ENCODE results near the gene KLF12. TPM values are rescaled to one million over a fixed set of nuclear protein-coding genes. Genes with fewer than 3 reads are reported as not detected.

The KLF12 gene
- polyA plus RNA-seq, 3 donors: 0.04 to 1.3 (median 0.38) TPM

DNA sequence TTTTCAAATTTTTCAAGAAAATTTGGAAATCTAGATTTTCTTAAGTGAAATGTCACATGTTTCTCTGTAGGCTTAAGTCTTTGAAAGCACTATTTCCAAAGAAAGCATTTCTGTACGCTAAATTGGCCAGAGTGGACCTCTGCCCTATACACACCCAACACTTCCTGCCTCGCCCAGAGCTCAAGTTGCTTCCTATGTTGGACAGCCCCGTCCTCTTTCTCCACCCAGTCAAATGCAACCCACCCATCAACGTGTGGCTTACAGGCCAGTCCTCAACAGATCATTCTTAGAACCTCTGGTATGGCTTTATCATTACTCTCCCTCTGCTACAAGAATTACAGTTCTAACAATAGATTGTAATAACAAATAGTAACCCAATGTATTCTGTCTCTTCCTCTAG, 24.2 kb downstream of the KLF12 start:
- H3K27ac Mint-ChIP-seq: no peak overlapping the region
- no peaks in the 10 kb centered on the region for H3K79me2 ChIP-seq (ENCODE audit: insufficient read depth, low read length)
- no peak overlapping the region for H3K4me3 Mint-ChIP-seq

DNA sequence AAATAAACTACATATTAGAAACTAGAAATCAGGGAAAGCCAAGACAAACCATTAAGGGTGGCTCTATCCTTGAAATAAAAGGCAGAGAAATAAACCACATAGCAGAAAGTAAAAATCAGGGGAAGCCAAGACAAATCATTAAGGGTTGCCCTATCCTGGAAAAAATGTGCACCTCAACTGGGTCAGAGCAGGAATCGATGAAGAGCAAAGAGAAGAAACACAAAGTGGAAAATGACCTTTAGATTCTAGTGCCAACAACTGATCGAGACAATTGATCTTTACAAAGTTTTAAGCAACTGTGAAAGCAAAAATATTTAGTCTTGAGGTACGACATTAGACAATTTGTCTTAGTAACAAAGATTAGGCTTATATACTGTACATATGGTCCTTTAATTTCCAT, 26.6 kb downstream of the KLF12 start:
- Mint-ChIP-seq H3K4me1 (no peaks in the 10 kb centered on the region), H3K9me3 (peaks cover 0 to 7% (median 2%) of the 10 kb centered on the region in 7 donors), H3K27ac (no peak overlapping the region), H3K36me3 (no peaks in the 10 kb centered on the region), H3K27me3 (ENCODE audit: low read depth in 3 of 3) (no peaks in the 10 kb centered on the region), H3K4me3 (no peak overlapping the region)
- H3K79me2 ChIP-seq (ENCODE audit: insufficient read depth, low read length): no peaks in the 10 kb centered on the region
- H3K36me3 ChIP-seq (replicated peaks in 1 of 2; ENCODE audit: control insufficient read depth in 1 of 2, insufficient read depth in 2 of 2, low read length in 2 of 2): no peaks in the 10 kb centered on the region
- no peaks in the 10 kb centered on the region for H3K27me3 ChIP-seq (ENCODE audit: control insufficient read depth in 2 of 2, insufficient read depth in 2 of 2, low read length in 2 of 2)
- H3K4me3 ChIP-seq (replicated peaks in 1 of 3; ENCODE audit: low read depth in 2 of 3, low read length in 3 of 3): no peak overlapping the region
- 100% methylated on average over 2 of the region's 3 CpGs for WGBS (ENCODE audit: insufficient coverage)
- TF ChIP-seq, protein P1, sequence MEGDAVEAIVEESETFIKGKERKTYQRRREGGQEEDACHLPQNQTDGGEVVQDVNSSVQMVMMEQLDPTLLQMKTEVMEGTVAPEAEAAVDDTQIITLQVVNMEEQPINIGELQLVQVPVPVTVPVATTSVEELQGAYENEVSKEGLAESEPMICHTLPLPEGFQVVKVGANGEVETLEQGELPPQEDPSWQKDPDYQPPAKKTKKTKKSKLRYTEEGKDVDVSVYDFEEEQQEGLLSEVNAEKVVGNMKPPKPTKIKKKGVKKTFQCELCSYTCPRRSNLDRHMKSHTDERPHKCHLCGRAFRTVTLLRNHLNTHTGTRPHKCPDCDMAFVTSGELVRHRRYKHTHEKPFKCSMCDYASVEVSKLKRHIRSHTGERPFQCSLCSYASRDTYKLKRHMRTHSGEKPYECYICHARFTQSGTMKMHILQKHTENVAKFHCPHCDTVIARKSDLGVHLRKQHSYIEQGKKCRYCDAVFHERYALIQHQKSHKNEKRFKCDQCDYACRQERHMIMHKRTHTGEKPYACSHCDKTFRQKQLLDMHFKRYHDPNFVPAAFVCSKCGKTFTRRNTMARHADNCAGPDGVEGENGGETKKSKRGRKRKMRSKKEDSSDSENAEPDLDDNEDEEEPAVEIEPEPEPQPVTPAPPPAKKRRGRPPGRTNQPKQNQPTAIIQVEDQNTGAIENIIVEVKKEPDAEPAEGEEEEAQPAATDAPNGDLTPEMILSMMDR (IDR thresholded peaks at IDR 0.05): no peak
- no peaks in the 10 kb centered on the region for H4K20me1 ChIP-seq (ENCODE audit: insufficient read depth, low read length)
- no peak overlapping the region for H3K4me2 ChIP-seq (replicated peaks; ENCODE audit: extremely low read depth, low read length, poor library complexity, severe bottlenecking)
- intact Hi-C loops (cut with micrococcal nuclease): no loop called here
- no peak overlapping the region for H3K27ac ChIP-seq (ENCODE audit: low read depth in 1 of 2, low read length in 2 of 2)
- H2AFZ ChIP-seq (ENCODE audit: insufficient read depth, low read depth, low read length, poor library complexity, severe bottlenecking): no peak overlapping the region
- H3K4me1 ChIP-seq (ENCODE audit: control insufficient read depth in 1 of 2, insufficient read depth in 2 of 2, low read length in 2 of 2): no peaks in the 10 kb centered on the region
- no peaks in the 10 kb centered on the region for H3K9me3 ChIP-seq (replicated peaks in 1 of 2; ENCODE audit: control insufficient read depth in 1 of 2, insufficient read depth in 1 of 2, low read length in 2 of 2)
- H3K9ac ChIP-seq (ENCODE audit: insufficient read depth, low read length, poor library complexity, severe bottlenecking): no peak overlapping the region
- DNase-seq: no peak

More for the DNA sequence above, 24.2 kb downstream of the KLF12 start:
- Histone ChIP-seq H3K9me3 (replicated peaks in 1 of 2; ENCODE audit: control insufficient read depth in 1 of 2, insufficient read depth in 1 of 2, low read length in 2 of 2) (no peaks in the 10 kb centered on the region), H3K36me3 (replicated peaks in 1 of 2; ENCODE audit: control insufficient read depth in 1 of 2, insufficient read depth in 2 of 2, low read length in 2 of 2) (no peaks in the 10 kb centered on the region), H4K20me1 (ENCODE audit: insufficient read depth, low read length) (no peaks in the 10 kb centered on the region), H3K4me2 (replicated peaks; ENCODE audit: extremely low read depth, low read length, poor library complexity, severe bottlenecking) (no peak overlapping the region), H3K4me1 (ENCODE audit: control insufficient read depth in 1 of 2, insufficient read depth in 2 of 2, low read length in 2 of 2) (no peaks in the 10 kb centered on the region), H3K4me3 (replicated peaks in 1 of 3; ENCODE audit: low read depth in 2 of 3, low read length in 3 of 3) (no peak overlapping the region), H3K27me3 (ENCODE audit: control insufficient read depth in 2 of 2, insufficient read depth in 2 of 2, low read length in 2 of 2) (no peaks in the 10 kb centered on the region), H3K9ac (ENCODE audit: insufficient read depth, low read length, poor library complexity, severe bottlenecking) (no peak overlapping the region), H2AFZ (ENCODE audit: insufficient read depth, low read depth, low read length, poor library complexity, severe bottlenecking) (no peak overlapping the region), H3K27ac (ENCODE audit: low read depth in 1 of 2, low read length in 2 of 2) (no peak overlapping the region)
- Mint-ChIP-seq H3K36me3 (no peaks in the 10 kb centered on the region), H3K27me3 (ENCODE audit: low read depth in 3 of 3) (no peaks in the 10 kb centered on the region), H3K4me1 (no peaks in the 10 kb centered on the region), H3K9me3 (peaks cover 0 to 9% (median 3%) of the 10 kb centered on the region in 7 donors)
- WGBS (ENCODE audit: insufficient coverage): 76% methylated on average over 4 of the region's 4 CpGs
- TF ChIP-seq, protein P1 (IDR thresholded peaks at IDR 0.05): no peak
- intact Hi-C loops (cut with micrococcal nuclease): no loop called here
- no peak for DNase-seq

Data from CD14-positive monocyte (primary cell).